ENCODE measurements around the gene RGS2. TPM values are rescaled to one million over a fixed set of nuclear protein-coding genes. Genes with fewer than 3 reads are reported as not detected.

RGS2 gene
- polyA plus RNA-seq, 1 experiment, result 11.5 TPM

DNA sequence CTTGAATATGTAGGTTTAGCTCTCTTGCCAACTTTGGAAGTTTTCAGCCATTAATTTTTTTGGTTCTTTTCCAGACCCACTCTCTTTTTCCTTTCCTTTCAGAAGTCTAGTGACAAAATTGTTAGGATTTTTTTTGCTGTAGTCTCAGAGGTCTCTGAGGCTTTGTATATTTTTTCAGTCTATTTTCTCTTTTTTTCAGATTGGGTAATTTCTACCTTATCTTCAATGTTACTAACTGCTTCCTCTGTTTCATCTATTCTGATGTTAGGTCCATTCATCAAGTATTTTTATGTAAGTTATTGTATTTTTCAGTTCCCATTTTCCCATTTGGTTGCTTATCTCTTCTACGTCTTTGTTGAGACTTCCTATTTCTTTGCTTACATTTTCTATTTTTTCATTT is 15.7 kb downstream of the RGS2 start:
- Histone ChIP-seq H3K36me3 (ENCODE audit: control insufficient read depth, insufficient read depth, low read length) (no peaks in the 10 kb centered on the region), H3K4me3 (ENCODE audit: low read depth, low read length) (no peak overlapping the region), H3K27me3 (ENCODE audit: control insufficient read depth, insufficient read depth, low read length) (no peaks in the 10 kb centered on the region)
- no peak for DNase-seq (ENCODE audit: low read depth)
- TF ChIP-seq CTCF (IDR thresholded peaks at IDR 0.05; ENCODE audit: insufficient read depth, low read depth, low read length), result no peak
- CTCF ChIA-PET, result no interaction called here
- POLR2A ChIA-PET, result no interaction called here

- CTCF ChIA-PET, result no interaction called here
- TF ChIP-seq CTCF (IDR thresholded peaks at IDR 0.05; ENCODE audit: insufficient read depth, low read depth, low read length), result no peak
- peak; percentile 46 for DNase-seq (ENCODE audit: low read depth)
- Histone ChIP-seq H3K27me3 (ENCODE audit: control insufficient read depth, insufficient read depth, low read length) (no peaks in the 10 kb centered on the region), H3K36me3 (ENCODE audit: control insufficient read depth, insufficient read depth, low read length) (no peaks in the 10 kb centered on the region), H3K4me3 (ENCODE audit: low read depth, low read length) (no peak overlapping the region)
- POLR2A ChIA-PET, result no interaction called here
Measured at GRCh38 chr1:192826791-192827546, 18.1 kb downstream of the RGS2 start.

DNA sequence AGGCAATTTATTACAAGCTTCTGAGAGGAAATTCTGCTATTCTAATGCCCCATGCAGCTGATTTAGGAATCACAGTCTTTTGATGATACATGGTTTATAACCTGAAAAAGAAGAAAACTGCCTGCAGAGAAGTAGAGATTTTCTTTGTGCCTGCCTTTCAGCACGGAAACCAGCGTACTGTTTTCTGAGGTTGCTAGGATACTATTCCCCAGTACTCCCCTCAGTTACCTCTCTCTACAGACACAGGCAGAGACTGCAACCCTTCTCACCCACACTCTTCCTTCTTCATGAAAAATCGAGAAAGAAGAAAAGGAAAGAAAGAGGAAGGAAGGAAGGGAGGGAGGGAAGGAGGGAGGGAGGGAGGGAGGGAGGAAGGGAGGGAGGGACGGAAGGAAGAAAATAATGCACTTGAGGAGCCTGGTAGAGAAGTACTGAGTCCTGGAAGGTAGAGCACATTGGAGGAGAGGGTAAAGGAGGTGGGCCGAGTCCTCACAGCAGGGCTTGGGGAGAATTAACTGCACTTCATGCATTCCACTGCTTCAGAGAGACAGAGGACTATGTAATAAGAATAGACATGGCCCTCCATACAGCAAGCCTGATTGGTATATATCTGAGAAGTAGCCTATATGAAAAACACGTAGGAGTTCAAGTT is 21.9 kb downstream of the RGS2 start:
- POLR2A ChIA-PET, result no interaction called here

GRCh38 chr1:192831706-192832355 is 23.0 kb downstream of the RGS2 start:
- TF ChIP-seq CTCF (IDR thresholded peaks at IDR 0.05; ENCODE audit: insufficient read depth, low read depth, low read length), result no peak
- H3K27me3 ChIP-seq (ENCODE audit: control insufficient read depth, insufficient read depth, low read length), result no peaks in the 10 kb centered on the region
- POLR2A ChIA-PET, result no interaction called here
- DNase-seq (ENCODE audit: low read depth), result no peak
- CTCF ChIA-PET, result no interaction called here
- no peak overlapping the region for H3K4me3 ChIP-seq (ENCODE audit: low read depth, low read length)
- H3K36me3 ChIP-seq (ENCODE audit: control insufficient read depth, insufficient read depth, low read length), result no peaks in the 10 kb centered on the region

More for the DNA sequence above, 21.9 kb downstream of the RGS2 start:
- H3K27me3 ChIP-seq (ENCODE audit: control insufficient read depth, insufficient read depth, low read length), result no peaks in the 10 kb centered on the region
- H3K36me3 ChIP-seq (ENCODE audit: control insufficient read depth, insufficient read depth, low read length), result no peaks in the 10 kb centered on the region
- CTCF ChIA-PET, result no interaction called here
- DNase-seq (ENCODE audit: low read depth), result no peak
- TF ChIP-seq CTCF (IDR thresholded peaks at IDR 0.05; ENCODE audit: insufficient read depth, low read depth, low read length), result no peak
- no peak overlapping the region for H3K4me3 ChIP-seq (ENCODE audit: low read depth, low read length)

GRCh38 chr1:192832492-192832891 is 23.7 kb downstream of the RGS2 start:
- Histone ChIP-seq H3K36me3 (ENCODE audit: control insufficient read depth, insufficient read depth, low read length) (no peaks in the 10 kb centered on the region), H3K4me3 (ENCODE audit: low read depth, low read length) (no peak overlapping the region), H3K27me3 (ENCODE audit: control insufficient read depth, insufficient read depth, low read length) (no peaks in the 10 kb centered on the region)
- ChIA-PET CTCF (no interaction called here), POLR2A (no interaction called here)
- DNase-seq (ENCODE audit: low read depth), result no peak
- TF ChIP-seq CTCF (IDR thresholded peaks at IDR 0.05; ENCODE audit: insufficient read depth, low read depth, low read length), result no peak

Data from BJ (cell line).